Kidney (tissue), 14 donors: ENCODE data around the gene CAPZA3. TPM values are rescaled to one million over a fixed set of nuclear protein-coding genes. Genes with fewer than 3 reads are reported as not detected.

Experiments used
- DNase-seq, 5 donors: peaks; one replicate each; pipeline ENCODE4 v3.0.0-alpha.2; 2013 to 2020
- FAIRE-seq: peaks from 2 replicates; lab custom pipeline; 2012; peaks lifted over from hg19 to GRCh38; lab: Jason Lieb, UNC
- H3K27ac ChIP-seq, 2 donors: one replicate each; pipeline ENCODE4 v1.7.0; 2013; ENCODE audit warnings: low read depth in 2 of 2, low read length in 2 of 2, inconsistent platforms in 1 of 2
- H3K27me3 ChIP-seq: one replicate; pipeline ENCODE4 v1.7.1; 2013; ENCODE audit warnings: low read length, inconsistent platforms; ENCODE audit not compliant: control insufficient read depth, insufficient read depth
- H3K36me3 ChIP-seq, 3 donors: one replicate each; pipeline versions ENCODE4 v1.7.0 to v1.7.1; 2013; ENCODE audit warnings: low read length in 3 of 3, control low read depth in 1 of 3, inconsistent platforms in 1 of 3; ENCODE audit not compliant: insufficient read depth in 3 of 3, control insufficient read depth in 2 of 3
- H3K4me1 ChIP-seq, 3 donors: one replicate each; pipeline versions ENCODE4 v1.7.0 to v1.7.1; 2013; ENCODE audit warnings: low read length in 3 of 3, inconsistent platforms in 1 of 3, low read depth in 1 of 3; ENCODE audit not compliant: control insufficient read depth in 2 of 3, insufficient read depth in 2 of 3
- H3K4me3 ChIP-seq, 3 donors: one replicate each; pipeline versions ENCODE4 v1.7.0 to v1.8.1; 2013; ENCODE audit warnings: low read length in 3 of 3, control low read depth in 1 of 3, inconsistent platforms in 1 of 3
- H3K9ac ChIP-seq, 3 donors: one replicate each; pipeline versions ENCODE4 v1.7.0 to v1.7.1; 2013; ENCODE audit warnings: low read length in 3 of 3, control low read depth in 1 of 3, inconsistent platforms in 1 of 3
- H3K9me3 ChIP-seq, 3 donors: one replicate each; pipeline versions ENCODE4 v1.7.0 to v1.7.1; 2013; ENCODE audit warnings: low read length in 3 of 3, control low read depth in 1 of 3, inconsistent platforms in 1 of 3; ENCODE audit not compliant: control insufficient read depth in 2 of 3, insufficient read depth in 1 of 3
- intact Hi-C: fragments of 100-400 bp; cut with DNase I; formaldehyde crosslinking; loops from one replicate; pipeline ENCODE4 v1.11.1; 2022
- polyA plus RNA-seq: library from polyadenylated mRNA; stranded (reverse); fragments of 350-450 nt; fragmentation: Illumina TruSeq; extraction: RNeasy Lipid Tissue Mini Kit (QIAGEN cat#74804); gene quantifications from one replicate; pipeline ENCODE4 v1.2.3, GENCODE V29; 2014; ENCODE audit warnings: low read depth, low replicate concordance; ENCODE audit not compliant: insufficient read depth
- total RNA-seq: library from RNA; stranded (reverse); fragmentation: NEBNext Ultra II Directional; extraction: Animal tissue kit (Norgen Biotek cat#: 25700); gene quantifications from one replicate; pipeline ENCODE4 v1.2.1, GENCODE V29; 2021
- TF ChIP-seq, protein P1 (sequence below): IDR thresholded peaks from 3 replicates; pipeline ENCODE4 v1.5.1; 2012; ENCODE audit warnings: mild to moderate bottlenecking, moderate library complexity, borderline replicate concordance; ENCODE audit not compliant: insufficient read depth; ENCODE audit errors: extremely low read depth
- donor health status: control.
- donor health status: control.
- donor health status: control.
- donor health status: control.
- donor health status: control.
- donor health status: DM: yes; HTN: yes; CAD: no.
- donor health status: Normal renal cell carcinoma (clear cell type).

The CAPZA3 gene
- total and polyA plus RNA-seq, 2 donors from 2014 or later, result 0.88 TPM; not detected in 1

DNA sequence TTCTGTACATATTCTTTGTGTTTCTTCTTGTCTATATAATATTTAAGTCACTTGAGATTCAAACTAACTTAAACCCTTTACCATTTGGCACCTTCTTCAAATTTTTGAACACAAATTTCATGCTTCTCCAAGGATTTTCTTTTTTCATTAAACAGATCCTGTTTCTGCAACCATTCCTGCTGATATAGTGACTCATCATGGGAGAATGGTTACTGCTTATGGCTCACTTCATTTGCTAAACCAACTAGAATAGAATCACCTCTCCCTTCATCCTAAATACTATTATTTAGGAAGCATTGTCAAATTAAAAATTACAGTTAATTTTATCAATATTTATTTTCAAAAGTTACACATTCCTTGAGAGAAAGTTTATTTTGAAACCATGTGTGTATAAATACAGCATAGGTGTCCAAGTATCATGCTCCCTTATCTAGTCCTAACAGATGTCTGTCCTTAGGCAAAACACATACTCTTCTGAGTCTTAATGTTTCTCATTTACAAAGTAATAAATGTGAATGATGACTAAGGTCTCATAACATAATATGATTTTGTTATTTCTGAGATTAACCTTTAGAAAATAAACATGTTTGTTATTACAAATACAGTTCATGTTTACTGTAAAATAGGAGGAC lies 40.8 kb upstream of the CAPZA3 start:
- H3K27me3 ChIP-seq, result no peaks in the 10 kb centered on the region
- intact Hi-C loops, result no loop called here
- no peak overlapping the region for H3K27ac ChIP-seq
- H3K36me3 ChIP-seq, result no peaks in the 10 kb centered on the region
- TF ChIP-seq, protein P1, sequence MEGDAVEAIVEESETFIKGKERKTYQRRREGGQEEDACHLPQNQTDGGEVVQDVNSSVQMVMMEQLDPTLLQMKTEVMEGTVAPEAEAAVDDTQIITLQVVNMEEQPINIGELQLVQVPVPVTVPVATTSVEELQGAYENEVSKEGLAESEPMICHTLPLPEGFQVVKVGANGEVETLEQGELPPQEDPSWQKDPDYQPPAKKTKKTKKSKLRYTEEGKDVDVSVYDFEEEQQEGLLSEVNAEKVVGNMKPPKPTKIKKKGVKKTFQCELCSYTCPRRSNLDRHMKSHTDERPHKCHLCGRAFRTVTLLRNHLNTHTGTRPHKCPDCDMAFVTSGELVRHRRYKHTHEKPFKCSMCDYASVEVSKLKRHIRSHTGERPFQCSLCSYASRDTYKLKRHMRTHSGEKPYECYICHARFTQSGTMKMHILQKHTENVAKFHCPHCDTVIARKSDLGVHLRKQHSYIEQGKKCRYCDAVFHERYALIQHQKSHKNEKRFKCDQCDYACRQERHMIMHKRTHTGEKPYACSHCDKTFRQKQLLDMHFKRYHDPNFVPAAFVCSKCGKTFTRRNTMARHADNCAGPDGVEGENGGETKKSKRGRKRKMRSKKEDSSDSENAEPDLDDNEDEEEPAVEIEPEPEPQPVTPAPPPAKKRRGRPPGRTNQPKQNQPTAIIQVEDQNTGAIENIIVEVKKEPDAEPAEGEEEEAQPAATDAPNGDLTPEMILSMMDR, result no peak
- no peak for FAIRE-seq
- no peaks in the 10 kb centered on the region for H3K9me3 ChIP-seq
- H3K4me1 ChIP-seq, result no peaks in the 10 kb centered on the region
- H3K4me3 ChIP-seq, result no peak overlapping the region
- no peak overlapping the region for H3K9ac ChIP-seq
- no peak for DNase-seq

DNA sequence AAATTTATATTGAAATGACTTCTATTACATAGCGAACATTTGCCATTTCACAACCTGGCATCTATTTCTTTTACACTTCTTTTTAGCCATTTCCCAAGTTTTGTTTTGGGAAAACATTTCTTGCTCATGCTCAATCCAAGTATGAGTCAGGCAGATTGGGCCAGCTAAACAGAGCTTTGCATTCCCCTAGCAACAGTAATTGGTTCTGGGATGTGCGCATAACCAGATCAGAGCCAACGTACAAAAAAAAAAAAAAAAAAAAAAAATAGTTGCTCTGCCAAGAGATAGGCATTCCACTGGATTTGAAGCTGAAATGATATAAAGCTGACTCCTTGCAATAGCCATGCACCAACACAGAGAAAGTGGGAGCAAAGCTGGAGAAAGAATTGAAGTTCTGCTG lies 37.6 kb upstream of the CAPZA3 start:
- no peak overlapping the region for H3K27ac ChIP-seq
- no peaks in the 10 kb centered on the region for H3K36me3 ChIP-seq
- no peaks in the 10 kb centered on the region for H3K27me3 ChIP-seq
- FAIRE-seq (no peak), DNase-seq (peak in 1 of 5 donors; percentile 19)
- intact Hi-C loops, result no loop called here
- no peaks in the 10 kb centered on the region for H3K9me3 ChIP-seq
- H3K4me1 ChIP-seq, result peaks cover 0 to 8% (median 3%) of the 10 kb centered on the region in 3 donors
- H3K9ac ChIP-seq, result no peak overlapping the region
- H3K4me3 ChIP-seq, result no peak overlapping the region
- TF ChIP-seq, protein P1, result no peak

DNA sequence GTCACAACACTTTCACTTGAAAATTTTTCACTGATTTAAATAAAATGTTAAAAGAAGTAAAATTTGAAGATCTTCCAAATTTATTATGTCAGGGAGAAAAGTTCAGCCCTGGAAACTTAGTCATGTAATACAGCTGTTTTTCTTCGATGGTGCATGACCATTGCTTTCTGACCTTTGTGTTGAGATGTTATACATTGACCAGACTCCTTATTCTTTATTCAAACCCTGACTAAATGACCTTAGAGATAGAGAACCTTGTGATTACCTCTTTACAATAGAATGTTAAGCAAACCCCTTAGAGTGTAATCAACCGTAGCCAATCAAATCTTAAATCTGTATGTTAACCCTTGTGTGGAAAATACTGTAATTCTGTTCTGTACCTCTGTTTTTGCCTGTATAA lies 34.6 kb upstream of the CAPZA3 start:
- Histone ChIP-seq H3K36me3 (no peaks in the 10 kb centered on the region), H3K4me3 (no peak overlapping the region), H3K4me1 (peaks cover 0 to 8% (median 3%) of the 10 kb centered on the region in 3 donors), H3K27me3 (no peaks in the 10 kb centered on the region), H3K9me3 (peaks cover 0 to 5% (median 0%) of the 10 kb centered on the region in 3 donors), H3K9ac (no peak overlapping the region), H3K27ac (peak overlapping the region in 1 of 2 donors; percentile 58)
- TF ChIP-seq, protein P1, result no peak
- peak in 2 of 5 donors; percentile 59 to 61 for DNase-seq
- FAIRE-seq, result peak; percentile 90
- intact Hi-C loops, result no loop called here

DNA sequence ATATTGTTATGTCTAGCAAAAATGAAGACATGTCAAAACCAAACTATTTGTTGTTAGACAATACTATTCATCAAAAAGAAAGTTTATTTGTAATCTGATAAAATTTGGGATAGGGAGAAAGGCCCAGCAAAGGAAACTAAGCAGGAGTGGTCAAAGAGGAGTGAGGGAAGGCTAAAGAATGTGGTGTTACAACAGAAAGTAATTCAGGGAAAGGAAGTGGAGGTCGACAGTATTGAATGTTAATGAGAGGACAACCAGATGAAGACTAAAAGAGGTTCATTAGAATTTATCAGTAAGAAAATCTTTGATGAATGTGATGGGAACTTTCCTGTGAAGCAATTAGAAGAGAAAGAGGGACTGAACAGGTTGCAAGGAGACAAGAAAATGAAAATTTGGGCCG lies 34.0 kb upstream of the CAPZA3 start:
- Histone ChIP-seq H3K36me3 (no peaks in the 10 kb centered on the region), H3K27ac (peak overlapping the region in 1 of 2 donors; percentile 26)

More for the DNA sequence above, 34.0 kb upstream of the CAPZA3 start:
- peaks cover 0 to 5% (median 0%) of the 10 kb centered on the region in 3 donors for H3K9me3 ChIP-seq
- DNase-seq, result no peak
- intact Hi-C loops, result no loop called here
- H3K4me3 ChIP-seq, result no peak overlapping the region
- H3K27me3 ChIP-seq, result no peaks in the 10 kb centered on the region
- FAIRE-seq, result no peak
- peaks cover 0 to 8% (median 3%) of the 10 kb centered on the region in 3 donors for H3K4me1 ChIP-seq
- TF ChIP-seq, protein P1, result no peak
- H3K9ac ChIP-seq, result no peak overlapping the region
